GM21390 (cell line): ENCODE results near the gene ETV6.
A peak's percentile ranks its signal among the peaks of the same experiment; 100 is the strongest.

Source experiments
- ATAC-seq: cut with Tn5 transposase; IDR thresholded peaks from one replicate; pipeline ENCODE4 v1.9.1; 2021; ENCODE audit not compliant: unreplicated experiment

Gene ETV6

GRCh38 chr12:11756523-11756922 is 107.0 kb downstream of the ETV6 start:
- no peak for ATAC-seq

- ATAC-seq, result no peak
Measured at GRCh38 chr12:11757095-11757494, 107.6 kb downstream of the ETV6 start.

- no peak for ATAC-seq
Measured at GRCh38 chr12:11757531-11757930, 108.1 kb downstream of the ETV6 start.

- no peak for ATAC-seq
Measured at GRCh38 chr12:11758087-11758486, 108.6 kb downstream of the ETV6 start.

- ATAC-seq, result peak; percentile 37
Measured at GRCh38 chr12:11758510-11759493, 109.3 kb downstream of the ETV6 start.

- no peak for ATAC-seq
Measured at GRCh38 chr12:11759494-11759878, 110.0 kb downstream of the ETV6 start.

- no peak for ATAC-seq
Measured at GRCh38 chr12:11759899-11760298, 110.4 kb downstream of the ETV6 start.

- peak; percentile 52 for ATAC-seq
Measured at GRCh38 chr12:11761869-11762567, 112.5 kb downstream of the ETV6 start.

GRCh38 chr12:11762723-11763326 is 113.4 kb downstream of the ETV6 start:
- ATAC-seq, result peak; percentile 31

GRCh38 chr12:11763760-11764520 is 114.5 kb downstream of the ETV6 start:
- ATAC-seq, result no peak

GRCh38 chr12:11764837-11765236 is 115.4 kb downstream of the ETV6 start:
- ATAC-seq, result no peak

GRCh38 chr12:11765421-11765816 is 115.9 kb downstream of the ETV6 start:
- ATAC-seq, result no peak

- peak; percentile 63 for ATAC-seq
Measured at GRCh38 chr12:11765817-11766794, 116.6 kb downstream of the ETV6 start.

GRCh38 chr12:11767029-11767724 is 117.7 kb downstream of the ETV6 start:
- no peak for ATAC-seq

GRCh38 chr12:11767798-11768197 is 118.3 kb downstream of the ETV6 start:
- no peak for ATAC-seq

- no peak for ATAC-seq
Measured at GRCh38 chr12:11768233-11768965, 118.9 kb downstream of the ETV6 start.

GRCh38 chr12:11769723-11770514 is 120.4 kb downstream of the ETV6 start:
- ATAC-seq, result no peak

GRCh38 chr12:11771356-11771755 is 121.9 kb downstream of the ETV6 start:
- no peak for ATAC-seq
